K562 (cell line): ENCODE data around the gene PRDM11. TPM values are rescaled to one million over a fixed set of nuclear protein-coding genes. Genes with fewer than 3 reads are reported as not detected.

Experiments used
- ATAC-seq: fragments of 200-7000 bp; cut with Tn5 transposase; 3 replicates; pipeline ENCODE4 v1.9.1; 2020; ENCODE audit warnings: moderate library complexity
- BruUV-seq: library from RNA; stranded (reverse); fragments of 400-500 nt; replicated peaks from 2 replicates; lab custom pipeline; 2021; lab: Mats Ljungman, UMichigan
- CTCF ChIA-PET: fragments of 300-600 bp; formaldehyde crosslinking; extraction: SDS; loops from one replicate; lab custom pipeline; 2021; ENCODE audit warnings: low intra/inter-chr PET ratio; lab: Yijun Ruan, JAX
- POLR2A ChIA-PET: fragments of 300-600, 350-650 bp; sonication (Branson Sonifier 250); formaldehyde crosslinking; extraction: SDS; loops from one replicate; lab custom pipeline; 2021; ENCODE audit warnings: antibody characterized with exemption, inconsistent platforms; lab: Yijun Ruan, JAX
- DNase-seq, 4 experiments: peaks; one replicate each; pipeline versions ENCODE4 v3.0.0 to v3.0.0-alpha.2; 2011 to 2018; ENCODE audit warnings: low spot score in 3 of 4, mixed read lengths in 3 of 4; ENCODE audit errors: extremely low read depth in 1 of 4
- FAIRE-seq: peaks from 2 replicates; lab custom pipeline; 2011; peaks lifted over from hg19 to GRCh38; lab: Jason Lieb, UNC
- H2AFZ ChIP-seq: 2 replicates; pipeline ENCODE4 v1.6.0; 2011; ENCODE audit warnings: low read depth, low read length, control low read depth, inconsistent platforms
- H3K27ac ChIP-seq: fragments of 200-600 bp; 3 replicates; pipeline ENCODE4 v1.8.0; 2011; ENCODE audit warnings: low read depth, mild to moderate bottlenecking, control low read depth, inconsistent platforms, low read length, moderate library complexity, mixed read lengths; ENCODE audit errors: extremely low read depth
- H3K27me3 ChIP-seq, 2 experiments: fragments of 300-600 bp in 1 of 2; 2 replicates in 1 of 2; 3 replicates in 1 of 2; pipeline versions ENCODE4 v1.6.0 to v1.8.0; 2011; ENCODE audit warnings: inconsistent platforms in 2 of 2, low read length in 2 of 2, mild to moderate bottlenecking in 1 of 2, mixed read lengths in 1 of 2, moderate library complexity in 1 of 2; ENCODE audit not compliant: control insufficient read depth in 2 of 2, insufficient read depth in 2 of 2
- H3K36me3 ChIP-seq: fragments of 300-600 bp; 3 replicates; pipeline ENCODE4 v1.8.0; 2011; ENCODE audit warnings: mild to moderate bottlenecking, low read length, inconsistent platforms; ENCODE audit not compliant: control insufficient read depth, insufficient read depth
- H3K4me1 ChIP-seq, 2 experiments: fragments of 200-600 bp in 1 of 2; replicated peaks in 1 of 2; 2 replicates in 1 of 2; 3 replicates in 1 of 2; pipeline versions ENCODE4 v1.5.1 to v1.8.0; 2011; ENCODE audit warnings: inconsistent platforms in 2 of 2, low read length in 2 of 2, mild to moderate bottlenecking in 1 of 2, mixed read lengths in 1 of 2, moderate library complexity in 1 of 2; ENCODE audit not compliant: control insufficient read depth in 2 of 2, insufficient read depth in 2 of 2
- H3K4me2 ChIP-seq: 2 replicates; pipeline ENCODE4 v1.6.1; 2011; ENCODE audit warnings: low read length, control low read depth, inconsistent platforms, mixed read lengths; ENCODE audit not compliant: insufficient read depth
- H3K4me3 ChIP-seq: fragments of 200-600 bp; sonication (generic), shearing (Covaris generic); 2 replicates; pipeline ENCODE4 v1.5.1; 2016; ENCODE audit warnings: control low read depth, inconsistent platforms
- H3K79me2 ChIP-seq: fragments of 200-600 bp; 3 replicates; pipeline ENCODE4 v1.8.0; 2011; ENCODE audit warnings: low read length, inconsistent platforms; ENCODE audit not compliant: control insufficient read depth, insufficient read depth
- H3K9ac ChIP-seq, 2 experiments: 2 replicates each; pipeline versions ENCODE4 v1.6.0 to v1.6.1; 2011; ENCODE audit warnings: low read depth in 2 of 2, low read length in 2 of 2, control low read depth in 1 of 2, inconsistent platforms in 1 of 2, mild to moderate bottlenecking in 1 of 2, mixed read lengths in 1 of 2; ENCODE audit not compliant: insufficient read depth in 1 of 2
- H3K9me1 ChIP-seq: one replicate; pipeline ENCODE4 v1.6.0; 2011; ENCODE audit warnings: inconsistent platforms, mild to moderate bottlenecking, low read length, moderate library complexity; ENCODE audit not compliant: control insufficient read depth, insufficient read depth
- H3K9me3 ChIP-seq: replicated peaks from 2 replicates; pipeline ENCODE4 v1.5.1; 2011; ENCODE audit warnings: low read depth, low read length, inconsistent platforms; ENCODE audit not compliant: control insufficient read depth, insufficient read depth
- H4K20me1 ChIP-seq: replicated peaks from 2 replicates; pipeline ENCODE4 v1.6.1; 2011; ENCODE audit warnings: low read length, inconsistent platforms, mixed read lengths; ENCODE audit not compliant: control insufficient read depth, insufficient read depth
- BHLHE40 ChIP-seq: IDR thresholded peaks from 2 replicates; pipeline ENCODE4 v1.6.1; 2011; ENCODE audit warnings: low read length, improper control_type of control experiment
- BRF2 ChIP-seq: IDR thresholded peaks from 3 replicates; pipeline ENCODE4 v1.6.1; 2011; ENCODE audit warnings: borderline replicate concordance, mild to moderate bottlenecking; ENCODE audit not compliant: insufficient read length, insufficient read depth
- E2F1 ChIP-seq: sonication (generic); formaldehyde crosslinking; IDR thresholded peaks from 2 replicates; pipeline ENCODE4 v1.8.1; 2023; ENCODE audit warnings: mild to moderate bottlenecking, missing genetic modification reagents, moderate library complexity
- E2F3 ChIP-seq: fragments of 250-450 bp; sonication (Bioruptor Pico); IDR thresholded peaks from 2 replicates; pipeline ENCODE4 v1.4.0; 2020; ENCODE audit warnings: mild to moderate bottlenecking
- JUNB ChIP-seq: fragments of 450-650 bp; formaldehyde crosslinking; conservative IDR thresholded peaks from 2 replicates; pipeline ENCODE4 v1.4.0; 2020; ENCODE audit warnings: mild to moderate bottlenecking
- JUND ChIP-seq, 2 experiments: IDR thresholded peaks; 2 replicates in 1 of 2; 3 replicates in 1 of 2; pipeline ENCODE4 v1.6.1; 2011; ENCODE audit warnings: borderline replicate concordance in 2 of 2, low read depth in 2 of 2, low read length in 2 of 2, improper control_type of control experiment in 1 of 2, missing biosample characterization in 1 of 2, missing genetic modification characterization in 1 of 2, missing genetic modification reagents in 1 of 2
- MAFG ChIP-seq: fragments of 450-650 bp; conservative IDR thresholded peaks from 2 replicates; pipeline ENCODE4 v1.6.1; 2016; ENCODE audit warnings: missing genetic modification characterization, missing compliant biosample characterization
- MXD1 ChIP-seq: fragments of 250-450 bp; sonication (Bioruptor Pico); IDR thresholded peaks from 2 replicates; pipeline ENCODE4 v1.8.0; 2021; ENCODE audit warnings: borderline replicate concordance, mild to moderate bottlenecking, moderate library complexity; ENCODE audit not compliant: poor library complexity, severe bottlenecking
- NFATC3 ChIP-seq: fragments of 450-650 bp; IDR thresholded peaks from 2 replicates; pipeline ENCODE4 v1.6.1; 2017; ENCODE audit warnings: mild to moderate bottlenecking
- NR2F6 ChIP-seq: fragments of 450-650 bp; formaldehyde crosslinking; IDR thresholded peaks from 2 replicates; pipeline ENCODE4 v1.4.0; 2020; ENCODE audit warnings: mild to moderate bottlenecking
- NUFIP1 ChIP-seq: fragments of 450-650 bp; IDR thresholded peaks from 2 replicates; pipeline ENCODE4 v1.6.1; 2018; ENCODE audit not compliant: partially characterized antibody
- OTX1 ChIP-seq: fragments of 450-650 bp; formaldehyde crosslinking; IDR thresholded peaks from 2 replicates; pipeline ENCODE4 v1.4.0; 2022; ENCODE audit warnings: mild to moderate bottlenecking
- PML ChIP-seq: IDR thresholded peaks from 2 replicates; pipeline ENCODE4 v1.6.1; 2012; ENCODE audit warnings: low read length, inconsistent platforms
- SAFB ChIP-seq: fragments of 200-400 bp; formaldehyde crosslinking; IDR thresholded peaks from 2 replicates; pipeline ENCODE4 v1.6.1; 2017; ENCODE audit warnings: low read depth, low read length, borderline replicate concordance
- SMAD4 ChIP-seq: fragments of 250-450 bp; sonication (Bioruptor Pico); conservative IDR thresholded peaks from 2 replicates; pipeline ENCODE4 v1.8.0; 2021; ENCODE audit warnings: inconsistent platforms, mild to moderate bottlenecking, moderate library complexity
- ZBTB43 ChIP-seq: sonication (generic); formaldehyde crosslinking; IDR thresholded peaks from 2 replicates; pipeline ENCODE4 v1.8.0; 2023; ENCODE audit warnings: mild to moderate bottlenecking, missing genetic modification reagents
- ZNF12 ChIP-seq: sonication (generic); formaldehyde crosslinking; IDR thresholded peaks from 2 replicates; pipeline ENCODE4 v1.4.0; 2020; ENCODE audit warnings: mild to moderate bottlenecking, missing genetic modification reagents
- ZNF551 ChIP-seq: fragments of 250-450 bp; sonication (Bioruptor Pico); IDR thresholded peaks from 2 replicates; pipeline ENCODE4 v1.5.0; 2021; ENCODE audit warnings: mild to moderate bottlenecking, moderate library complexity
- WGBS: fragments of 100-300 bp; shearing (Covaris generic); methylation state at CpG from one replicate; pipeline ENCODE4 v1.1.6; 2016; ENCODE audit warnings: low coverage, mixed read lengths; ENCODE audit not compliant: insufficient coverage; ENCODE audit errors: missing lambda C conversion rate; 5-methylcytosine and 5-hydroxymethylcytosine counted together
- in situ Hi-C: fragments of 300-500 bp; cut with MboI; formaldehyde crosslinking; loops from 4 replicates; pipeline ENCODE4 v1.15.0; 2018; ENCODE audit warnings: inconsistent platforms, mixed read lengths
- intact Hi-C: fragments of 100-400 bp; cut with micrococcal nuclease; formaldehyde crosslinking; loops from 2 replicates; pipeline ENCODE4 v1.14.2; 2022
- polyA plus RNA-seq, 8 experiments: library from polyadenylated mRNA; depleted of rRNA in 4 of 8; stranded (reverse) in 5 of 8; unstranded in 3 of 8; fragments of >200 nt; fragmentation: Nextera tagmentation in 2 of 8; fragmentation: Illumina TruSeq in 1 of 8; extraction: Ambion mirVana in 2 of 8; extraction: Trizol in 1 of 8; gene quantifications; 2 replicates each; pipeline versions ENCODE4 v1.2.1 to v1.2.3, GENCODE V29; 2011 to 2014; ENCODE audit warnings: inconsistent platforms in 1 of 8, missing spikeins in 1 of 8
- total RNA-seq, 7 experiments: library from RNA; depleted of rRNA in 6 of 7; stranded (reverse); fragments of >200 nt in 6 of 7; fragmentation: Illumina TruSeq in 2 of 7; extraction: Trizol in 2 of 7; gene quantifications; 2 replicates each; pipeline versions ENCODE4 v1.2.1 to v1.2.3, GENCODE V29; 2011 to 2021; ENCODE audit warnings: low replicate concordance in 1 of 7

The PRDM11 gene
- total and polyA plus RNA-seq, 9 of the 15 experiments (the other 6 are each of a cell fraction or from before 2014, with no cell fraction given): 0.01 to 1.1 (median 0.29) TPM

- TF ChIP-seq BRF2: no peak
- no peak for TF ChIP-seq E2F1
- no peak for TF ChIP-seq ZNF12 (CRISPR knock-in tag)
- no peak for TF ChIP-seq PML
- TF ChIP-seq MXD1 (CRISPR knock-in tag): no peak
- no peak for TF ChIP-seq NUFIP1
Observed at GRCh38 chr11:45141171-45141570, 5.3 kb upstream of the PRDM11 start (continued).

GRCh38 chr11:45141631-45142030 lies 4.8 kb upstream of the PRDM11 start:
- Histone ChIP-seq H3K36me3 (no peaks in the 10 kb centered on the region), H3K79me2 (no peaks in the 10 kb centered on the region), H4K20me1 (no peaks in the 10 kb centered on the region), H3K4me3 (no peak overlapping the region), H3K4me2 (no peak overlapping the region), H3K9ac (no peak overlapping the region), H3K27me3 (peaks cover 11 to 30% of the 10 kb centered on the region in 2 experiments; a peak in 4 of 5 replicates), H3K27ac (no peak overlapping the region), H2AFZ (no peak overlapping the region), H3K9me3 (no peaks in the 10 kb centered on the region), H3K9me1 (no peaks in the 10 kb centered on the region), H3K4me1 (peaks cover 0 to 4% of the 10 kb centered on the region in 2 experiments; a peak in 2 of 5 replicates)
- 0% methylated on average over 2 of the region's 2 CpGs for WGBS
- POLR2A ChIA-PET: no interaction called here
- ATAC-seq (no peak), DNase-seq (no peak), FAIRE-seq (no peak)
- no TSS peak for BruUV-seq
- CTCF ChIA-PET: no interaction called here
- in situ Hi-C loops (no loop called here), intact Hi-C loops (no loop called here)
- TF ChIP-seq NR2F6 (CRISPR knock-in tag): no peak
- TF ChIP-seq ZNF551 (CRISPR knock-in tag): no peak
- no peak for TF ChIP-seq ZBTB43 (CRISPR knock-in tag)
- TF ChIP-seq MAFG (tag): no peak
- TF ChIP-seq NFATC3: no peak
- TF ChIP-seq BHLHE40: no peak
- TF ChIP-seq SAFB: no peak
- TF ChIP-seq E2F3: no peak
- TF ChIP-seq JUNB (CRISPR knock-in tag): no peak
- TF ChIP-seq JUND (IDR thresholded peaks at IDR 0.05; ENCODE audit: borderline replicate concordance, low read depth, low read length): no peak
- no peak for TF ChIP-seq JUND (tag; IDR thresholded peaks at IDR 0.05; ENCODE audit: borderline replicate concordance, low read depth, low read length)
- TF ChIP-seq SMAD4 (CRISPR knock-in tag): no peak
- TF ChIP-seq OTX1: no peak
